ENCODE data around the gene KRTAP9-1. TPM values are rescaled to one million over a fixed set of nuclear protein-coding genes. Genes with fewer than 3 reads are reported as not detected.

KRTAP9-1 gene
- total and polyA plus RNA-seq, 2 donors (not counting 3 experiments of a cell fraction or from before 2014, with no cell fraction given), result not detected

DNA sequence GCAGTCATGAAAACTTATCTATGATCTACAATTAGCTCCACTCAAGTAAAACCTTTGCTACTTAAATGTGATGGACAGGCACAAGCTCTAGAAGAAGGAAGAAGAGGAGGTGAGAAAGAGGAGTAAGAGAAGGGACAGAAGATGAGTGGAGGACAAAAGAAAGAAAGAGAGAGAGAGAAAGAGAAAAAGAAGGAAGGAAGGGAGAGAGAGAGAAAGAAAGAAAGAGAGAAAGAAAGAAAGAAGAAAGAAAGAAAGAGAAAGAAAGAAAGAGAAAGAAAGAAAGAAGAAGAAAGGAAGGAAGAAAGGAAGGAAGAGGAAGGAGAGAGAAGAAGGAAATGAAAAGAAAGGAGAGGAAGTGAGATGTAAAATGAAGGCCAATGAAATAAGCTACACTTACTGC is 40.4 kb downstream of the KRTAP9-1 start:
- TF ChIP-seq, protein P1, sequence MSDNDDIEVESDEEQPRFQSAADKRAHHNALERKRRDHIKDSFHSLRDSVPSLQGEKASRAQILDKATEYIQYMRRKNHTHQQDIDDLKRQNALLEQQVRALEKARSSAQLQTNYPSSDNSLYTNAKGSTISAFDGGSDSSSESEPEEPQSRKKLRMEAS (IDR thresholded peaks at IDR 0.05; ENCODE audit: insufficient read depth, insufficient read length), result no peak
- TF ChIP-seq JUN (IDR thresholded peaks at IDR 0.05; ENCODE audit: borderline replicate concordance, insufficient read depth, insufficient read length, low read depth) (no peak), POLR2A (IDR thresholded peaks at IDR 0.05; ENCODE audit: low read depth, low read length) (no peak), GATA2 (IDR thresholded peaks at IDR 0.05; ENCODE audit: insufficient read depth, insufficient read length, low read depth, low read length) (no peak), POLR2AphosphoS5 (IDR thresholded peaks at IDR 0.05; ENCODE audit: insufficient read depth, low read depth, low read length) (no peak), EZH2 (IDR thresholded peaks at IDR 0.05; ENCODE audit: borderline replicate concordance, low read depth, low read length, severe bottlenecking) (no peak)
- TF ChIP-seq, protein P2, sequence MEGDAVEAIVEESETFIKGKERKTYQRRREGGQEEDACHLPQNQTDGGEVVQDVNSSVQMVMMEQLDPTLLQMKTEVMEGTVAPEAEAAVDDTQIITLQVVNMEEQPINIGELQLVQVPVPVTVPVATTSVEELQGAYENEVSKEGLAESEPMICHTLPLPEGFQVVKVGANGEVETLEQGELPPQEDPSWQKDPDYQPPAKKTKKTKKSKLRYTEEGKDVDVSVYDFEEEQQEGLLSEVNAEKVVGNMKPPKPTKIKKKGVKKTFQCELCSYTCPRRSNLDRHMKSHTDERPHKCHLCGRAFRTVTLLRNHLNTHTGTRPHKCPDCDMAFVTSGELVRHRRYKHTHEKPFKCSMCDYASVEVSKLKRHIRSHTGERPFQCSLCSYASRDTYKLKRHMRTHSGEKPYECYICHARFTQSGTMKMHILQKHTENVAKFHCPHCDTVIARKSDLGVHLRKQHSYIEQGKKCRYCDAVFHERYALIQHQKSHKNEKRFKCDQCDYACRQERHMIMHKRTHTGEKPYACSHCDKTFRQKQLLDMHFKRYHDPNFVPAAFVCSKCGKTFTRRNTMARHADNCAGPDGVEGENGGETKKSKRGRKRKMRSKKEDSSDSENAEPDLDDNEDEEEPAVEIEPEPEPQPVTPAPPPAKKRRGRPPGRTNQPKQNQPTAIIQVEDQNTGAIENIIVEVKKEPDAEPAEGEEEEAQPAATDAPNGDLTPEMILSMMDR (IDR thresholded peaks at IDR 0.05; ENCODE audit: extremely low read depth in 1 of 2, insufficient read depth in 1 of 2, low read depth in 1 of 2, low read length in 2 of 2), result no peak
- Histone ChIP-seq H3K79me2 (ENCODE audit: control insufficient read depth, insufficient read depth, low read length) (no peaks in the 10 kb centered on the region), H2AFZ (ENCODE audit: low read depth, low read length) (no peak overlapping the region), H3K4me1 (ENCODE audit: control insufficient read depth, extremely low read depth, insufficient read depth, low read length) (no peaks in the 10 kb centered on the region), H3K4me3 (replicated peaks in 1 of 3; ENCODE audit: insufficient read depth in 1 of 3, low read depth in 1 of 3, low read length in 3 of 3) (no peak overlapping the region), H4K20me1 (replicated peaks; ENCODE audit: control insufficient read depth, extremely low read depth, insufficient read depth, low read length) (no peaks in the 10 kb centered on the region), H3K9me3 (replicated peaks; ENCODE audit: control insufficient read depth, insufficient read depth, low read length) (no peaks in the 10 kb centered on the region), H3K27ac (ENCODE audit: insufficient read depth, low read depth, low read length) (no peak overlapping the region), H3K4me2 (ENCODE audit: insufficient read depth, low read length) (no peak overlapping the region), H3K9ac (replicated peaks; ENCODE audit: extremely low read depth, insufficient read depth, low read length) (no peak overlapping the region), H3K36me3 (ENCODE audit: control insufficient read depth in 2 of 2, extremely low read depth in 1 of 2, insufficient read depth in 2 of 2, low read length in 2 of 2) (no peaks in the 10 kb centered on the region), H3K27me3 (ENCODE audit: control insufficient read depth in 2 of 2, insufficient read depth in 2 of 2, low read length in 2 of 2) (no peaks in the 10 kb centered on the region), H3K9me1 (replicated peaks; ENCODE audit: control insufficient read depth, extremely low read depth, insufficient read depth, low read length) (no peaks in the 10 kb centered on the region)
- POLR2A ChIA-PET, result no interaction called here
- FAIRE-seq (no peak), DNase-seq (ENCODE audit: low read depth, low spot score) (no peak)
- CTCF ChIA-PET, result no interaction called here
- BruUV-seq (replicated peaks), result no TSS peak
- intact Hi-C loops (cut with micrococcal nuclease) (no loop called here), dilution Hi-C loops (cut with MboI; ENCODE audit: extremely low pct_ligation_motif_present, low sequenced_read_pairs) (no loop called here)

Measured in endothelial cell of umbilical vein (primary cell).